H1 (cell line): ENCODE data around the gene GTPBP10. TPM values are rescaled to one million over a fixed set of nuclear protein-coding genes. Genes with fewer than 3 reads are reported as not detected.
A peak's percentile ranks its signal among the peaks of the same experiment; 100 is the strongest.

Source experiments
- CTCF ChIA-PET: fragments of 300-600 bp; sonication (Branson Sonifier 250); formaldehyde crosslinking; loops from one replicate; lab custom pipeline; 2021; ENCODE audit not compliant: partially characterized antibody; lab: Charles Lee
- POLR2A ChIA-PET: fragments of 300-600 bp; sonication (Branson Sonifier 250); formaldehyde crosslinking; loops from one replicate; lab custom pipeline; 2021; ENCODE audit warnings: inconsistent platforms; ENCODE audit not compliant: partially characterized antibody; lab: Charles Lee
- DNase-seq, 2 experiments: peaks; one replicate each; pipeline versions ENCODE4 v3.0.0 to v3.0.0-alpha.2; 2010 to 2022; ENCODE audit warnings: low spot score in 2 of 2, low read depth in 1 of 2, mixed read lengths in 1 of 2
- FAIRE-seq: peaks from 2 replicates; lab custom pipeline; 2011; peaks lifted over from hg19 to GRCh38; lab: Jason Lieb, UNC
- H2AFZ ChIP-seq: 2 replicates; pipeline ENCODE4 v1.8.1; 2012; ENCODE audit warnings: low read length, inconsistent platforms
- H2AK5ac ChIP-seq: 2 replicates; pipeline ENCODE4 v1.6.1; 2013; ENCODE audit warnings: low read depth, low read length
- H2BK120ac ChIP-seq: replicated peaks from 2 replicates; pipeline ENCODE3; 2013; ENCODE audit warnings: low read depth, low read length, inconsistent platforms
- H2BK12ac ChIP-seq: 2 replicates; pipeline ENCODE4 v1.6.1; 2013; ENCODE audit warnings: low read depth, low read length
- H2BK15ac ChIP-seq: 2 replicates; pipeline ENCODE4 v1.6.1; 2013; ENCODE audit warnings: low read length
- H2BK20ac ChIP-seq: 2 replicates; pipeline ENCODE4 v1.6.1; 2013; ENCODE audit warnings: low read length
- H2BK5ac ChIP-seq: 2 replicates; pipeline ENCODE4 v1.6.1; 2013; ENCODE audit warnings: low read depth, low read length
- H3K14ac ChIP-seq: 2 replicates; pipeline ENCODE4 v1.6.1; 2013; ENCODE audit warnings: inconsistent platforms; ENCODE audit not compliant: insufficient read length
- H3K18ac ChIP-seq: 2 replicates; pipeline ENCODE4 v1.6.1; 2013; ENCODE audit warnings: low read length; ENCODE audit errors: extremely low read depth
- H3K23ac ChIP-seq: 2 replicates; pipeline ENCODE4 v1.6.1; 2013; ENCODE audit warnings: inconsistent platforms; ENCODE audit not compliant: insufficient read length
- H3K23me2 ChIP-seq: 2 replicates; pipeline ENCODE4 v1.6.1; 2013; ENCODE audit warnings: low read depth, low read length
- H3K27ac ChIP-seq: 2 replicates; pipeline ENCODE4 v1.6.1; 2011; ENCODE audit warnings: low read depth, low read length, inconsistent platforms
- H3K27me3 ChIP-seq, 4 experiments: replicated peaks in 1 of 4; 1 replicate in 1 of 4; 2 replicates in 3 of 4; pipeline versions ENCODE4 v1.6.1 to v1.8.1; 2011 to 2013; ENCODE audit warnings: low read length in 3 of 4, mild to moderate bottlenecking in 3 of 4, inconsistent platforms in 2 of 4, mixed read lengths in 2 of 4, moderate library complexity in 1 of 4; ENCODE audit not compliant: control insufficient read depth in 3 of 4, insufficient read depth in 3 of 4; ENCODE audit errors: extremely low read depth in 1 of 4
- H3K36me3 ChIP-seq, 4 experiments: 2 replicates each; pipeline versions ENCODE4 v1.6.1 to v1.8.1; 2011 to 2013; ENCODE audit warnings: mild to moderate bottlenecking in 4 of 4, low read length in 3 of 4, moderate library complexity in 2 of 4, control low read depth in 1 of 4, inconsistent platforms in 1 of 4; ENCODE audit not compliant: insufficient read depth in 4 of 4, control insufficient read depth in 2 of 4
- H3K4ac ChIP-seq: replicated peaks from 2 replicates; pipeline ENCODE3; 2013; ENCODE audit warnings: low read length, low read depth, mixed read lengths, inconsistent platforms; ENCODE audit not compliant: insufficient read length
- H3K4me1 ChIP-seq, 4 experiments: replicated peaks in 1 of 4; 1 replicate in 1 of 4; 2 replicates in 3 of 4; pipeline versions ENCODE4 v1.6.1 to v1.8.1; 2011 to 2013; ENCODE audit warnings: low read length in 3 of 4, inconsistent platforms in 2 of 4, mixed read lengths in 1 of 4; ENCODE audit not compliant: insufficient read depth in 4 of 4, control insufficient read depth in 3 of 4
- H3K4me2 ChIP-seq, 2 experiments: 2 replicates each; pipeline versions ENCODE4 v1.6.1 to v1.8.1; 2011 to 2013; ENCODE audit warnings: low read depth in 2 of 2, low read length in 2 of 2, control low read depth in 1 of 2, inconsistent platforms in 1 of 2, mild to moderate bottlenecking in 1 of 2; ENCODE audit not compliant: insufficient read depth in 1 of 2
- H3K4me3 ChIP-seq, 4 experiments: fragments of 200-600, 300-600 bp in 1 of 4; sonication (generic), shearing (Covaris generic), sonication (Bioruptor Twin) in 1 of 4; 2 replicates each; pipeline versions ENCODE4 v1.5.1 to v1.8.1; 2011 to 2016; ENCODE audit warnings: low read length in 4 of 4, low read depth in 3 of 4, control low read depth in 2 of 4, inconsistent platforms in 2 of 4, mild to moderate bottlenecking in 2 of 4, mixed read lengths in 1 of 4, moderate library complexity in 1 of 4; ENCODE audit not compliant: insufficient read depth in 2 of 4; ENCODE audit errors: extremely low read depth in 1 of 4
- H3K56ac ChIP-seq: replicated peaks from 2 replicates; pipeline ENCODE3; 2013; ENCODE audit warnings: low read depth, mild to moderate bottlenecking, mixed read lengths, low read length, inconsistent platforms; ENCODE audit not compliant: insufficient read length
- H3K79me1 ChIP-seq: 2 replicates; pipeline ENCODE4 v1.6.1; 2013; ENCODE audit warnings: low read depth, low read length, control low read depth
- H3K79me2 ChIP-seq, 2 experiments: 2 replicates each; pipeline versions ENCODE4 v1.6.1 to v1.8.1; 2012 to 2013; ENCODE audit warnings: low read length in 2 of 2, mild to moderate bottlenecking in 2 of 2, inconsistent platforms in 1 of 2; ENCODE audit not compliant: insufficient read depth in 2 of 2, control insufficient read depth in 1 of 2
- H3K9ac ChIP-seq, 4 experiments: replicated peaks in 1 of 4; 1 replicate in 1 of 4; 2 replicates in 3 of 4; pipeline versions ENCODE4 v1.6.1 to v1.8.1; 2011 to 2013; ENCODE audit warnings: low read depth in 3 of 4, low read length in 3 of 4, control low read depth in 2 of 4, mild to moderate bottlenecking in 2 of 4, moderate library complexity in 2 of 4, inconsistent platforms in 1 of 4; ENCODE audit errors: extremely low read depth in 1 of 4
- H3K9me3 ChIP-seq, 2 experiments: 2 replicates each; pipeline versions ENCODE4 v1.6.1 to v1.8.1; 2012 to 2013; ENCODE audit warnings: mild to moderate bottlenecking in 2 of 2, moderate library complexity in 2 of 2, control low read depth in 1 of 2, inconsistent platforms in 1 of 2, low read depth in 1 of 2, low read length in 1 of 2, mixed read lengths in 1 of 2; ENCODE audit not compliant: insufficient read depth in 2 of 2
- H4K20me1 ChIP-seq, 2 experiments: replicated peaks in 1 of 2; 2 replicates each; pipeline versions ENCODE3 to v1.8.1; 2011 to 2013; ENCODE audit warnings: inconsistent platforms in 2 of 2, low read length in 2 of 2, mild to moderate bottlenecking in 1 of 2; ENCODE audit not compliant: insufficient read depth in 2 of 2, control insufficient read depth in 1 of 2
- H4K5ac ChIP-seq: 2 replicates; pipeline ENCODE4 v1.6.1; 2013; ENCODE audit warnings: low read length, low read depth, mixed read lengths, inconsistent platforms; ENCODE audit not compliant: insufficient read length
- H4K8ac ChIP-seq: 2 replicates; pipeline ENCODE4 v1.8.0; 2013; ENCODE audit warnings: mild to moderate bottlenecking, moderate library complexity, low read length, inconsistent platforms; ENCODE audit not compliant: insufficient read depth; ENCODE audit errors: extremely low read depth
- H4K91ac ChIP-seq: replicated peaks from 2 replicates; pipeline ENCODE3; 2013; ENCODE audit warnings: low read length, mixed read lengths, inconsistent platforms; ENCODE audit not compliant: insufficient read length
- CBX5 ChIP-seq: fragments of 300-800, 300-1000 bp; sonication (generic); IDR thresholded peaks from 2 replicates; pipeline ENCODE4 v1.7.1; 2016; ENCODE audit warnings: antibody characterized with exemption, low read length, low read depth
- CEBPB ChIP-seq: IDR thresholded peaks from 2 replicates; pipeline ENCODE4 v1.6.1; 2012; ENCODE audit warnings: low read depth, low read length
- CTBP2 ChIP-seq: IDR thresholded peaks from 2 replicates; pipeline ENCODE4 v1.7.0; 2011; ENCODE audit warnings: borderline replicate concordance, mild to moderate bottlenecking, moderate library complexity, mixed read lengths, low read length; ENCODE audit not compliant: insufficient read depth, insufficient read length
- E2F6 ChIP-seq: IDR thresholded peaks from 2 replicates; pipeline ENCODE4 v1.6.1; 2012; ENCODE audit warnings: inconsistent platforms
- GABPA ChIP-seq: IDR thresholded peaks from 2 replicates; pipeline ENCODE4 v1.6.1; 2011; ENCODE audit warnings: mild to moderate bottlenecking, low read length, moderate library complexity, borderline replicate concordance; ENCODE audit not compliant: insufficient read depth
- RFX5 ChIP-seq: IDR thresholded peaks from 2 replicates; pipeline ENCODE4 v1.6.1; 2011; ENCODE audit warnings: low read depth, low read length, improper control_type of control experiment, borderline replicate concordance
- SP1 ChIP-seq: IDR thresholded peaks from 2 replicates; pipeline ENCODE4 v1.6.1; 2011; ENCODE audit warnings: low read depth, low read length
- YY1 ChIP-seq: IDR thresholded peaks from 2 replicates; pipeline ENCODE4 v1.6.1; 2011; ENCODE audit warnings: low read depth, mild to moderate bottlenecking, low read length
- whole genome bisulfite sequencing, 2 experiments: shearing (Covaris generic) in 1 of 2; methylation state at CpG; one replicate each; pipeline versions ENCODE4 v1.1.6 to v1.1.7; 2013 to 2015; ENCODE audit warnings: low lambda C conversion rate in 2 of 2, mixed read lengths in 2 of 2, inconsistent platforms in 1 of 2, low coverage in 1 of 2, missing lambda C conversion rate in 1 of 2; ENCODE audit not compliant: insufficient replicate concordance in 2 of 2, insufficient coverage in 1 of 2, insufficient read length in 1 of 2; ENCODE audit errors: extremely low coverage in 1 of 2, missing lambda C conversion rate in 1 of 2; 5-methylcytosine and 5-hydroxymethylcytosine counted together
- polyA plus RNA-seq, 7 experiments: library from polyadenylated mRNA; depleted of rRNA in 3 of 7; stranded (reverse) in 5 of 7; unstranded in 2 of 7; fragments of >200 nt in 5 of 7; fragments of 200-250 nt in 2 of 7; gene quantifications; 1 replicate in 5 of 7; 2 replicates in 1 of 7; 4 replicates in 1 of 7; pipeline versions ENCODE4 v1.2.1 to v1.2.3, GENCODE V29; 2011 to 2013; ENCODE audit warnings: missing spikeins in 2 of 7, mixed read lengths in 2 of 7
- total RNA-seq: library from RNA; stranded (reverse); fragmentation: NEBNext Ultra II Directional; extraction: Animal tissue kit (Norgen Biotek cat#: 25700); gene quantifications from 2 replicates; pipeline ENCODE4 v1.2.1, GENCODE V29; 2021

GTPBP10 gene
- total and polyA plus RNA-seq, 2 of the 8 experiments (the other 6 are each of a cell fraction or from before 2014, with no cell fraction given): 4.4 to 21.2 TPM

- Histone ChIP-seq H3K23me2 (peaks cover 10% of the 10 kb centered on the region; the same call in 1 of the 2 replicates), H3K79me1 (no peaks in the 10 kb centered on the region), H2BK12ac (no peak overlapping the region), H3K4me3 (peak overlapping the region; percentile 39 to 63 (median 58); a peak in 6 of 8 replicates), H3K4ac (no peak overlapping the region), H3K56ac (no peak overlapping the region), H3K18ac (no peak overlapping the region), H2BK15ac (no peak overlapping the region), H3K9me3 (no peaks in the 10 kb centered on the region), H3K27me3 (peaks cover 20 to 39% (median 29%) of the 10 kb centered on the region in 4 experiments), H4K5ac (no peak overlapping the region), H3K36me3 (no peaks in the 10 kb centered on the region), H3K4me2 (peak overlapping the region; percentile 58 to 87), H2BK5ac (no peak overlapping the region), H3K79me2 (no peaks in the 10 kb centered on the region), H2AFZ (no peak overlapping the region), H3K27ac (no peak overlapping the region), H3K23ac (no peak overlapping the region), H4K8ac (no peak overlapping the region), H3K14ac (no peak overlapping the region), H2AK5ac (no peak overlapping the region), H2BK120ac (no peak overlapping the region), H3K9ac (0 out of 7 replicates have a peak overlapping the region, but pooled peaks of 1 of the 4 experiments have one; percentile 20), H2BK20ac (no peak overlapping the region), H4K20me1 (no peaks in the 10 kb centered on the region), H4K91ac (no peak overlapping the region), H3K4me1 (peaks cover 0 to 3% (median 0%) of the 10 kb centered on the region in 4 experiments; a peak in 2 of 7 replicates)
- WGBS, 2 experiments: 50% methylated on average over 7 of the region's 7 CpGs; no CpG with 5 or more reads in 1 of the 2 experiments
- POLR2A ChIA-PET: no interaction called here
- CTCF ChIA-PET: interaction anchor here (2.3 to 2.9 kb wide), 2 partner anchors 9 to 14 kb away, joined by 7 to 14 read pairs; no protein-coding TSS in a partner anchor
- DNase-seq: no peak
- no peak for FAIRE-seq
- TF ChIP-seq YY1 (no peak), GABPA (no peak), CEBPB (no peak), CTBP2 (no peak), CBX5 (no peak), SP1 (no peak), RFX5 (no peak), E2F6 (no peak)
These were observed 26.1 kb upstream of the GTPBP10 start for GRCh38 chr7:90320418-90320800.
